NCI-H748 treated with DMSO at 0.1 percent for 48 hours (cell line): ENCODE results near the gene CBX2.

Source experiments
- DNase-seq: peaks from one replicate; lab custom pipeline; 2025; lab: John Stamatoyannopoulos, UW

CBX2 gene

GRCh38 chr17:79799538-79800324, 21.8 kb downstream of the CBX2 start:
- DNase-seq: no peak

DNA sequence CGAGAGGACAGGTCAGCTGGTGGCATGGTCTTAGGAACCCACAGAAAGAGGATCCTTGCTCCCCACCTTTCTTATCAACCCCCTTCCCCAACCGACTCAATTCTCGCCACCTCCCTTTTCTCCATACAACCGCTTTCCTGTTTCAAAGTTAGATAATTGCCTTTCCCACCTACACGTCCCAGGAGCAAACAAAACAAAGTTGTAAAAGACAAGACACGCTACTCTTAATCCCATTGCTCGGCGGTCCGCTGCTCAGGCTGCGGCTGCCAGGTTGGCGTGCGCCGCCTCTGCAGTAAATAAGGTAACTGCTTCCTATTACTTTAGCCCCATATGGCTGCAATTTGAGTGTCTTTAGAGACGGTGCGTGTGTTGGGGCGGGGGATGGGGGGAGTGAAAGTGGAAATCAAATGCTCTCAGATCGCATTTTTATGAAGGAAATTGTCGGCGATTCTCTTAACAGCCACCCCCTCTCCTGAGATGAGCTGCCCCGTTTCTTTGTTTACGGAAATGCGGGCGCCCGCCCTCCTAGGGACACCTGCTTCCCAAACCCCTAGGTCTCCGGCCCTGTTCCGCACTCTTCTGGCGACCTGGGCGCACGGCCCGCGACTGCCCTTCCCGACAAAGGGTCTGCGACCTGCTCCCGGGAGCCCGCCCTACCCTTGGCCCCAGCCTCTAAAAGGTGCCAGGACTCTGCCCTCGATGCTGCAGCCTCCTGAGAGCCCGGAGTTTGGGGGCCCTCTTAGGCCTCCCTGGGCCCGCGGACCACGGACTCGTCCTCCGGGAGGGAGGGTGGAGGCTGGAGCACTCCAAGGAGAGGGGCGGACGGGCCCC, 22.6 kb downstream of the CBX2 start:
- DNase-seq: peak; percentile 6

- peak; percentile 2 for DNase-seq
These were observed 23.4 kb downstream of the CBX2 start for GRCh38 chr17:79801156-79802038.

DNA sequence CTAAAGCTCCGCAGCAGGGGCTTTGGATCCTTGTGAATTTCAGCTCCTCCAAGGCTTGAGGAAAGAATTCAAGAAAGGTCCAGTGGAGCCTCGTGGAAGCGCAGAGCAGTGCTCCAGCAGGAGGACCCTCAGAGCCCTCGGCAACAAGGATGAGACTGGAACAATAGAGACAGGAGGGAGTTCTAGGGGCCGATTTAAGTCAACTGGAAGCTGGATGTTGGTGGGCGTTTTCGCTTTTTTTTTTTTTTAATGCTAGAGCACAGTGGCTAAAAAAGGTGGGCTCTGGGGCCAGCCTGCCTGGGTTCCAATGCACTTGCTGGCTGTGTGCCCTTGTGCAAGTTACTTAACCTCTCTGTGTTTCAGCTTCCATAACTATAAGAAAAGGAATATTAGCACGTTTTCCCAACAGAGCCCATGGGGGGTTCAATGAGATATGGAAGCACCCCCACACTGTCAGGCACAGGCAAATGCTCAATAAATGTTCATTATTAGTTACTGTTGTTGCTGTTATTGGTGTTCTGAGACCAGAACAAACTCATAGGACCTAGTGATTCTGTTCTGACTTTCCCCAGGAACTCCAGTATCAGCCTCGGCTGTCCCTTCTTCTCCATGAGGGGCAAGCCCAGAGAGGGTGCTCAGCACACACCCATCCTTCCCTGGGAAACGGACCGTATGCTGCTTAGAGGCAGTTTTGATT, 24.2 kb downstream of the CBX2 start:
- DNase-seq: no peak

DNA sequence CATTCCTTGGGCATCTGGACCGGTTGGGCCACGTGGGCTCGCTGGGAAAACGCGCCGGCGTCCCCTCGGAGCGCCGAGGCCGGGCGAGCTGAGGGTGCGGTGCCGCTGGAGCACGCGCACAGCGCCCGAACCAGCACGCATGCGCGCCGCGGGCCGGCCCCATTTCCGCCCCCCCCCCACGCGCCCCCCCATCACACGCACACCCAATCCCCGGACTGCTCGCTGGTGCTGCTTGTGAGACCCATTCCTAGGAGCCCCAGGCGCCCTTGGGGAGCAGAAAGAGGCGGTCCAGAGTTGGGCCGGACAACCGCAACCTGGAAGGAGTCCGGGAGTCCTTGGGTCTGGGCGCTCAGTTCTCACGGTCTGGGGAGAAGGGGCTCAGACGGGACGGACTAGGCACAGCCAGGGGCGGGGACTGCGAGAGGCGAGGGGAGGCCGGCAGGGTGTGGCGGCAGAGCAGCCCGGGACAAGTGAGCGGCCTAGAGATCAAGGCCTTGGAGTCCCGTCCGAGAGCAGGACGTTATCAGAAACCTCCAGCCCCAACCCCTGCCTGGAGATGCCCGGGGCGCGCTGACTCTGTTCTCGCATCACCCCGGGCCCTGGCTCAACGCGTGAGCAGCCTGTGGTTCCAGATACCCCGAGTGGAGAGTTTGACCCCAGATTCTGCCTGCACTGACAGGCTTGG, 24.9 kb downstream of the CBX2 start:
- DNase-seq: no peak

- no peak for DNase-seq
These were observed 25.6 kb downstream of the CBX2 start for GRCh38 chr17:79803421-79803996.

DNA sequence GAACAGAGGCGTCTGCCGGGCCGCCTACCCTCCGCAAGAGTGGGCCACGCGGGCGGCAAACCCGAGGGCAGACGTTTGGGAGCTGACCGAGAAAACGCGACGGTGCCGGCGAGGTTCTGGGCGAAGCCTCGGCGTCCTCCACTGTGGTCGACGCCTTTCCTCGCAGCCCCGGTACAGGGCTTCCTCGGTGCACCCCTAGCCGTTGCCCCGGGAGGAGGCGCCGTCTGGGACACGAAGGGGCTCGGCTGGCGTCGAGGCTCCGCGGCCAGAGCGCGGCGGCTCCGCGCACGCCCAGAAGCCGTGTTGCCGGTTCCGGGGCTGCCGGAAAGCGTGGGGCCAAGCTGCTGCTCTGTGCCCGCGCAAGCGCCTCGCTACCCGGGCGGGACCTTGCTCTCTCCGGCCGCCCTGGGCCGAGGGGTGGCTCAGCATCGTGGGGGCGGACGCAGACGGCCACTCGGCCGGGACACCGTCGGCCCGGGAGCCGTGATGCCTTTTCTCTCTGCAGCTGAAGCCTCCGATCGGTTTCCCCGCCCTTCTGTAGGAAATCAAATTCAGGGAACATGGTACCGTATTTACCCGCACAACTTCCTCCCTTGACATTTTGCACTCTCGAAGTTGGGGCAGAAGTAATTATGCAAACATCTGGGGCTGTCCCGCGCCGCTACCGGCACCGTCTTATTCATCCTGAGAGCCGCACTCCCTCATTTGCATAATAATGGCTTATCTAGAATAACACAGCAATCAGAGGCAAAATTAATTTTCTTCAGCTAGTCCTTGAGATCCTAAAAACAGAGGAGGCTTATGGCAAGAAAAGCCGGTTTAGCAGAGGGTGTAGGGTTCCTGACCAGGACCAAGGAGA, 26.3 kb downstream of the CBX2 start:
- no peak for DNase-seq

DNA sequence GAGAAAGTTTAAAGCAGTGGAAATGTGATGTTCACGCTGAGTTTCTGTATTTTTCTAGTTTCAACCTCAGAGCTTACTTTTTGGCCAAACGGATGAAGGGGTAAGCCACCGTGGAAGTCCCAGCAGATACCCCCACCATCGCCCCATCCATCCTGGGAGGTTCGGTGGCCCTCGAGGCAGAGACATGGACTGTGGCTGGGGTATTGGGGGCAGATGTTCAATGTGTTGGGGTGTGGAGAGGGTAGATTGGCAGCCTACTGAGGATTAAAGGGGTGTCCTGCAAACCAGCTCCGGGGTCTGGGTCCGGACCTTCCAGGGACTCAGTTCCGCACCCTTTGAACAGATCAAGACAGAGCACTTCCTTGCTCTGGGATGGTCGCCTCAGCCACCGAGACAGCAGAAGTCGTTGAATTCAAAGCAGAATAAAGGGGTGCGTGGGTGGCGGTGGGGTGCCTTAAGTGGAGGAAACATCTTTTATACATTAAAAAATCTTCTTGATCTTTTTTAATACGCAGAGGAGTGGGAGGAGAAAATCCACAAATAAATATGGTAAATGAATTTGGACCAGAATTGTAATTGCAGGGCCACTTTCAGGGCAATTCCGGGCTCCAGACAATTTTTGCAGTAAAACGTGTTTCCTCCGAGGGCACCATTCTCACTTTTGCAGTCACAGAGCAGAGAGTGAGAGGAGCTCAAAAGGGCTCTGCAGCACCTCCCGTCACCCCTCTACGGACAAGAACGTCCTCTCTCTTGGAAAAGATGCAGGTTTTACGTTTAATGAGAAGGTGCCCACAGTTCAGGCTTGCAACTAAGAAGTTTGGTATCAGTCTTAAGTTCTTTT, 27.1 kb downstream of the CBX2 start:
- DNase-seq: no peak

- DNase-seq: no peak
These were observed 28.5 kb downstream of the CBX2 start for GRCh38 chr17:79806446-79806760.

DNA sequence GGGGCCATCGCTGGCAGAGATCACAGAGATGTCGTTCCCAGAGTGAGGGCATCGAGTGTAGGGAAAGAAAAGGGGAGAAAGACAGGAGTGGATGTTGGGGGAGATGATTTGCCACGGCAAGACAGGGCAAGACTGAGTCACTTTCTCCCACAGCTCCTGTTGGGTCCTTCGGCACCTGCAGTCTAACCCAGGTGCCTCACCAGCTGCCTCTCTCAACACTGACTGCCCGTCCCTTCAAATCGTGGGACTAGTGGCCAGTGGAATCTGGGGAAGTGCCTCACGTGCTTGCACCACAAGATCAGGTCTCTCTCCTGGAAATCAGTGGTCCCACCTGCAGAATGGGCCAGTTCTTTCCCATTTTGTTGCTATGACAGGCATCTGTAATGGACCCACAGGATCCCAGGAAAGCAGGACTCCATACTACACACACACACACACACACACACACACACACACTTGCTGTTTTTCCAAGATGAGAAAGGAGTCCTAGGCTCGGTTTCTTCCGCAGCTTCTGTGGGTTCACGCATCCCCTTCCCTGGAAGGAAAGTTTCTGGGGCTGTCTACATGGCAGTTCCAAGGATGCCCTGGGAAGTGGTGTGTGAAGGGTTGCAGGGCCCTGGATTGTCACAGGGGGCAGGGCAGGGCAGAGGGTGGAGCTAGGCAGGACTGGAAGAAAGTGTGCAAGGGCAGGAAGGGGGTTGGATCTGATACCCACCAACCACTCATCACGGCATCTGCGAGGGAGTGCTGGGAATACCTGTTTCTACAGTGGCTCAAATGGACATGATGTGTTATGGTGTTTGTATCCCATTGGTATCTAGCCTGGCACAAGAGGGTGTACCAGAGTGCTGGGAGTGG, 29.1 kb downstream of the CBX2 start:
- DNase-seq: no peak

GRCh38 chr17:79808763-79809529, 31.0 kb downstream of the CBX2 start:
- DNase-seq: peak; percentile 59

DNA sequence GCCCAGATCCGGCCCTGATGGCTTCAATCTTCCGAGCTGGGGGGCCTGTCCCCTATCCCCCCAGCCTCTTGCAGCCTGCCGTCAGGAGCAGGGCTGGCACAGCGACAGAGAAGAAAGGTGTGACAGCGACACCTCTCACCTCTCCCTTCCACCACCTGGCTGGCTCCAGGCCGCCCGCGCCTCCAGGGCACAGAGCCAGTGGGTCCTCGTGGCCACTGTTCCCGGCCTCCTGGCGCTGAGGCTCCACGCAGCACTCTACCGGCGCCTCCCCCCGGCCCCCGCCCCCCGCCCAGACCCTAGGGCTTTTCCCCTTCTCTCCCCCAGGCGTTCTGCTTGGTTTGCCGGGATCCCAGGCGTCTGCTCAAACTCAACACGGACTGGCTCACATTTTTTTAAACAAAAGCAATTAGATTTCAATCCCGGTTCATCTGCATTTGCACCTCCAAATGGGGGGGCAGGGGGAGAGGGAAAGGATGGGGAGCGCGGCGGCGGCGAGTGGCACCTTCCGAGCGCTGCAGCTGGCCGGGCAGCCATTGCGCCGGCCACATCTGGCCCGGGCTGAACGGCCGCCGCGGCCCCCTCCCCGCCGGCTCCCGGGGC, 31.7 kb downstream of the CBX2 start:
- no peak for DNase-seq

- DNase-seq: peak; percentile 74
These were observed 32.4 kb downstream of the CBX2 start for GRCh38 chr17:79810130-79811010.

GRCh38 chr17:79811011-79811867, 33.3 kb downstream of the CBX2 start:
- peak; percentile 16 for DNase-seq

GRCh38 chr17:79811868-79812352, 34.0 kb downstream of the CBX2 start:
- DNase-seq: no peak
